HepG2 (cell line): ENCODE results near the gene BMPR2. TPM values are rescaled to one million over a fixed set of nuclear protein-coding genes. Genes with fewer than 3 reads are reported as not detected.

Experiments
- EEA1 ChIP-seq: sonication (generic); formaldehyde crosslinking; IDR thresholded peaks from 2 replicates; pipeline ENCODE4 v1.5.1; 2020; ENCODE audit warnings: mild to moderate bottlenecking, missing genetic modification reagents, borderline replicate concordance
- ETS1 ChIP-seq: sonication (generic); formaldehyde crosslinking; IDR thresholded peaks from 2 replicates; pipeline ENCODE4 v1.4.0; 2020; ENCODE audit warnings: missing genetic modification reagents
- HDAC6 ChIP-seq: fragments of 200-600 bp; sonication (generic); IDR thresholded peaks from 2 replicates; pipeline ENCODE4 v1.7.0; 2017; ENCODE audit warnings: mild to moderate bottlenecking, antibody characterized with exemption, low read length, low read depth
- HMGXB4 ChIP-seq, 2 experiments: sonication (generic) in 1 of 2; formaldehyde crosslinking in 1 of 2; IDR thresholded peaks; 2 replicates each; pipeline versions ENCODE4 v1.4.0 to v1.6.1; 2018 to 2020; ENCODE audit warnings: missing genetic modification reagents in 2 of 2, borderline replicate concordance in 1 of 2, low read depth in 1 of 2, mild to moderate bottlenecking in 1 of 2, missing biosample characterization in 1 of 2
- KMT2A ChIP-seq: sonication (generic); formaldehyde crosslinking; IDR thresholded peaks from 2 replicates; pipeline ENCODE4 v1.4.0; 2020; ENCODE audit warnings: missing genetic modification reagents
- NFE2L2 ChIP-seq: fragments of 150-350 bp; IDR thresholded peaks from 2 replicates; pipeline ENCODE4 v1.6.1; 2014; ENCODE audit warnings: low read length
- PHF21A ChIP-seq: sonication (generic); formaldehyde crosslinking; IDR thresholded peaks from 2 replicates; pipeline ENCODE4 v1.5.0; 2020; ENCODE audit warnings: mild to moderate bottlenecking, missing genetic modification reagents
- RBM22 ChIP-seq: fragments of 200-400 bp; formaldehyde crosslinking; optimal IDR thresholded peaks from 2 replicates; pipeline ENCODE3; 2017; ENCODE audit warnings: mild to moderate bottlenecking, low read length, moderate library complexity
- SMARCC2 ChIP-seq: fragments of 450-650 bp; IDR thresholded peaks from 2 replicates; pipeline ENCODE4 v1.6.1; 2017; ENCODE audit warnings: antibody characterized with exemption, mild to moderate bottlenecking
- SP1 ChIP-seq, 2 experiments: fragments of 450-650 bp in 1 of 2; sonication (generic) in 1 of 2; formaldehyde crosslinking in 1 of 2; IDR thresholded peaks; 2 replicates each; pipeline versions ENCODE4 v1.4.0 to v1.6.1; 2016 to 2020; ENCODE audit warnings: missing genetic modification reagents in 1 of 2
- SRY ChIP-seq: sonication (generic); formaldehyde crosslinking; IDR thresholded peaks from 2 replicates; pipeline ENCODE4 v1.8.0; 2022; ENCODE audit warnings: mild to moderate bottlenecking, missing genetic modification reagents
- TBP ChIP-seq: sonication (generic); formaldehyde crosslinking; IDR thresholded peaks from 2 replicates; pipeline ENCODE4 v1.5.0; 2020; ENCODE audit warnings: missing genetic modification reagents
- THAP7 ChIP-seq: sonication (generic); formaldehyde crosslinking; IDR thresholded peaks from 2 replicates; pipeline ENCODE4 v1.8.1; 2023; ENCODE audit warnings: mild to moderate bottlenecking, missing genetic modification reagents
- ZBTB38 ChIP-seq: sonication (generic); formaldehyde crosslinking; IDR thresholded peaks from 2 replicates; pipeline ENCODE4 v1.5.1; 2020; ENCODE audit warnings: mild to moderate bottlenecking, missing genetic modification reagents
- ZNF121 ChIP-seq: sonication (generic); formaldehyde crosslinking; IDR thresholded peaks from 2 replicates; pipeline ENCODE4 v1.5.0; 2020; ENCODE audit warnings: mild to moderate bottlenecking, missing genetic modification reagents
- ZNF124 ChIP-seq: sonication (generic); formaldehyde crosslinking; IDR thresholded peaks from 2 replicates; pipeline ENCODE4 v1.4.0; 2020; ENCODE audit warnings: missing genetic modification reagents
- ZNF3 ChIP-seq: IDR thresholded peaks from 2 replicates; pipeline ENCODE4 v1.7.0; 2017; ENCODE audit warnings: inconsistent platforms
- ZNF317 ChIP-seq: sonication (generic); formaldehyde crosslinking; IDR thresholded peaks from 2 replicates; pipeline ENCODE4 v1.5.0; 2020; ENCODE audit warnings: mild to moderate bottlenecking, missing genetic modification reagents
- ZNF557 ChIP-seq: sonication (generic); formaldehyde crosslinking; IDR thresholded peaks from 2 replicates; pipeline ENCODE4 v1.4.0; 2020; ENCODE audit warnings: missing genetic modification reagents
- ZNF670 ChIP-seq: sonication (generic); formaldehyde crosslinking; IDR thresholded peaks from 2 replicates; pipeline ENCODE4 v1.8.0; 2022; ENCODE audit warnings: mild to moderate bottlenecking, missing genetic modification reagents, borderline replicate concordance
- polyA plus RNA-seq, 8 experiments: library from polyadenylated mRNA; depleted of rRNA in 3 of 8; stranded (reverse) in 7 of 8; unstranded in 1 of 8; fragments of >200 nt; fragmentation: Illumina TruSeq in 4 of 8; extraction: Trizol in 4 of 8; gene quantifications; 2 replicates each; pipeline versions ENCODE4 v1.2.1 to v1.2.3, GENCODE V29; 2011 to 2016; ENCODE audit warnings: low read depth in 4 of 8, missing spikeins in 1 of 8, mixed read lengths in 1 of 8; ENCODE audit not compliant: insufficient read depth in 1 of 8
- total RNA-seq, 5 experiments: library from RNA; depleted of rRNA; stranded (reverse); fragments of >200 nt; fragmentation: Illumina TruSeq; extraction: Trizol; gene quantifications; 2 replicates each; pipeline ENCODE4 v1.2.3, GENCODE V29; 2016; ENCODE audit warnings: low read depth in 1 of 5
- TF ChIP-seq, protein P1 (sequence below): sonication (generic); formaldehyde crosslinking; IDR thresholded peaks from 2 replicates; pipeline ENCODE4 v1.5.0; 2020; ENCODE audit warnings: mild to moderate bottlenecking, missing genetic modification reagents, moderate library complexity
- TF ChIP-seq, protein P2 (sequence below): sonication (generic); formaldehyde crosslinking; IDR thresholded peaks from 2 replicates; pipeline ENCODE4 v1.4.0; 2020; ENCODE audit warnings: missing genetic modification reagents, borderline replicate concordance

Gene BMPR2
- total and polyA plus RNA-seq, 2 of the 13 experiments (the other 11 are each of a cell fraction or from before 2014, with no cell fraction given): 5.5 to 10.3 TPM

- TF ChIP-seq HMGXB4 (CRISPR knock-in tag; IDR thresholded peaks at IDR 0.05; ENCODE audit: borderline replicate concordance in 1 of 2, low read depth in 1 of 2) (peak in 1 of 2 experiments; percentile 35; a peak in 3 of 4 replicates), RBM22 (no peak), ZBTB38 (peak; percentile 12; the same call in 1 of the 2 replicates), ZNF557 (CRISPR knock-in tag) (no peak), ZNF317 (CRISPR knock-in tag) (no peak), SRY (CRISPR knock-in tag) (0 out of 2 replicates have a peak, but pooled peaks have one; percentile 56), HDAC6 (no peak), THAP7 (CRISPR knock-in tag) (no peak), PHF21A (CRISPR knock-in tag) (peak; percentile 44), ZNF124 (CRISPR knock-in tag) (0 out of 2 replicates have a peak, but pooled peaks have one; percentile 36), ZNF3 (no peak), NFE2L2 (no peak), TBP (no peak), SP1 (IDR thresholded peaks at IDR 0.05) (no peak), SP1 (CRISPR knock-in tag; IDR thresholded peaks at IDR 0.05) (no peak; the same call in 1 of the 2 replicates), EEA1 (no peak), ZNF121 (CRISPR knock-in tag) (no peak), ETS1 (CRISPR knock-in tag) (no peak), SMARCC2 (no peak), ZNF670 (CRISPR knock-in tag) (no peak), KMT2A (CRISPR knock-in tag) (peak; percentile 46; the same call in 1 of the 2 replicates)
- TF ChIP-seq, protein P1, sequence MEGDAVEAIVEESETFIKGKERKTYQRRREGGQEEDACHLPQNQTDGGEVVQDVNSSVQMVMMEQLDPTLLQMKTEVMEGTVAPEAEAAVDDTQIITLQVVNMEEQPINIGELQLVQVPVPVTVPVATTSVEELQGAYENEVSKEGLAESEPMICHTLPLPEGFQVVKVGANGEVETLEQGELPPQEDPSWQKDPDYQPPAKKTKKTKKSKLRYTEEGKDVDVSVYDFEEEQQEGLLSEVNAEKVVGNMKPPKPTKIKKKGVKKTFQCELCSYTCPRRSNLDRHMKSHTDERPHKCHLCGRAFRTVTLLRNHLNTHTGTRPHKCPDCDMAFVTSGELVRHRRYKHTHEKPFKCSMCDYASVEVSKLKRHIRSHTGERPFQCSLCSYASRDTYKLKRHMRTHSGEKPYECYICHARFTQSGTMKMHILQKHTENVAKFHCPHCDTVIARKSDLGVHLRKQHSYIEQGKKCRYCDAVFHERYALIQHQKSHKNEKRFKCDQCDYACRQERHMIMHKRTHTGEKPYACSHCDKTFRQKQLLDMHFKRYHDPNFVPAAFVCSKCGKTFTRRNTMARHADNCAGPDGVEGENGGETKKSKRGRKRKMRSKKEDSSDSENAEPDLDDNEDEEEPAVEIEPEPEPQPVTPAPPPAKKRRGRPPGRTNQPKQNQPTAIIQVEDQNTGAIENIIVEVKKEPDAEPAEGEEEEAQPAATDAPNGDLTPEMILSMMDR: no peak
- TF ChIP-seq, protein P2, sequence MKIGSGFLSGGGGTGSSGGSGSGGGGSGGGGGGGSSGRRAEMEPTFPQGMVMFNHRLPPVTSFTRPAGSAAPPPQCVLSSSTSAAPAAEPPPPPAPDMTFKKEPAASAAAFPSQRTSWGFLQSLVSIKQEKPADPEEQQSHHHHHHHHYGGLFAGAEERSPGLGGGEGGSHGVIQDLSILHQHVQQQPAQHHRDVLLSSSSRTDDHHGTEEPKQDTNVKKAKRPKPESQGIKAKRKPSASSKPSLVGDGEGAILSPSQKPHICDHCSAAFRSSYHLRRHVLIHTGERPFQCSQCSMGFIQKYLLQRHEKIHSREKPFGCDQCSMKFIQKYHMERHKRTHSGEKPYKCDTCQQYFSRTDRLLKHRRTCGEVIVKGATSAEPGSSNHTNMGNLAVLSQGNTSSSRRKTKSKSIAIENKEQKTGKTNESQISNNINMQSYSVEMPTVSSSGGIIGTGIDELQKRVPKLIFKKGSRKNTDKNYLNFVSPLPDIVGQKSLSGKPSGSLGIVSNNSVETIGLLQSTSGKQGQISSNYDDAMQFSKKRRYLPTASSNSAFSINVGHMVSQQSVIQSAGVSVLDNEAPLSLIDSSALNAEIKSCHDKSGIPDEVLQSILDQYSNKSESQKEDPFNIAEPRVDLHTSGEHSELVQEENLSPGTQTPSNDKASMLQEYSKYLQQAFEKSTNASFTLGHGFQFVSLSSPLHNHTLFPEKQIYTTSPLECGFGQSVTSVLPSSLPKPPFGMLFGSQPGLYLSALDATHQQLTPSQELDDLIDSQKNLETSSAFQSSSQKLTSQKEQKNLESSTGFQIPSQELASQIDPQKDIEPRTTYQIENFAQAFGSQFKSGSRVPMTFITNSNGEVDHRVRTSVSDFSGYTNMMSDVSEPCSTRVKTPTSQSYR (CRISPR knock-in tag): no peak
Observed at GRCh38 chr2:202375033-202375608, 1.0 kb upstream of the BMPR2 start (continued).
